GM10266 (cell line): Measurements from ENCODE around the gene CARS1.

Source experiments
- DNase-seq: peaks from one replicate; pipeline ENCODE4 v3.0.0; 2012; ENCODE audit errors: extremely low spot score
- TF ChIP-seq, protein P1 (sequence below): IDR thresholded peaks from 2 replicates; pipeline ENCODE4 v1.5.1; 2012; ENCODE audit warnings: mild to moderate bottlenecking, low read depth; ENCODE audit not compliant: control insufficient read depth, insufficient read depth; ENCODE audit errors: missing control alignments

CARS1 gene

GRCh38 chr11:3085052-3085451, 27.8 kb upstream of the CARS1 start:
- TF ChIP-seq, protein P1, sequence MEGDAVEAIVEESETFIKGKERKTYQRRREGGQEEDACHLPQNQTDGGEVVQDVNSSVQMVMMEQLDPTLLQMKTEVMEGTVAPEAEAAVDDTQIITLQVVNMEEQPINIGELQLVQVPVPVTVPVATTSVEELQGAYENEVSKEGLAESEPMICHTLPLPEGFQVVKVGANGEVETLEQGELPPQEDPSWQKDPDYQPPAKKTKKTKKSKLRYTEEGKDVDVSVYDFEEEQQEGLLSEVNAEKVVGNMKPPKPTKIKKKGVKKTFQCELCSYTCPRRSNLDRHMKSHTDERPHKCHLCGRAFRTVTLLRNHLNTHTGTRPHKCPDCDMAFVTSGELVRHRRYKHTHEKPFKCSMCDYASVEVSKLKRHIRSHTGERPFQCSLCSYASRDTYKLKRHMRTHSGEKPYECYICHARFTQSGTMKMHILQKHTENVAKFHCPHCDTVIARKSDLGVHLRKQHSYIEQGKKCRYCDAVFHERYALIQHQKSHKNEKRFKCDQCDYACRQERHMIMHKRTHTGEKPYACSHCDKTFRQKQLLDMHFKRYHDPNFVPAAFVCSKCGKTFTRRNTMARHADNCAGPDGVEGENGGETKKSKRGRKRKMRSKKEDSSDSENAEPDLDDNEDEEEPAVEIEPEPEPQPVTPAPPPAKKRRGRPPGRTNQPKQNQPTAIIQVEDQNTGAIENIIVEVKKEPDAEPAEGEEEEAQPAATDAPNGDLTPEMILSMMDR, result no peak
- DNase-seq, result no peak

DNA sequence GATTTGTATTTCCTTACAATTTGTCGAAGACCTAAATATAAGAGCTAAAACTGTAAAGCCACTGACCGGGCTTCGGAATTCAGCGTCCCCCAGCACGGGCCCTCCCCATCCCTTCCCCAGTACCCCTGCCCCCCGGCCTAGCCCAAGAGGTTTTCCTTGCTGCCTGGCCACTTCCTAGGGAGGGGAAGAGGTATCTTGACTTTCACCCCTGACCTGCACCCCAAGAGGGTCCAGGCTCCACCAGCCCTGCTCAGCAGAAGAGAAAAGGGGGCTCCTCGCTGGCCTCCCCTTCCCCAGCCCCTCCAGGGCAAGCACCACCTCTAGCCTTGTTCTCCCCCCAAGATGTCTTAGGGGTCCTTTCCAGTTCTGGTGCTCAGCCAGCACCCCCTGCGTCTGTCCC, 26.1 kb upstream of the CARS1 start:
- DNase-seq, result no peak
- TF ChIP-seq, protein P1, result no peak

GRCh38 chr11:3081386-3081751, 24.1 kb upstream of the CARS1 start:
- no peak for DNase-seq
- TF ChIP-seq, protein P1, result no peak

- DNase-seq, result no peak
- TF ChIP-seq, protein P1, result no peak
Measured at GRCh38 chr11:3080733-3081385, 23.6 kb upstream of the CARS1 start.

GRCh38 chr11:3080104-3080503, 22.9 kb upstream of the CARS1 start:
- DNase-seq, result no peak
- TF ChIP-seq, protein P1, result no peak

DNA sequence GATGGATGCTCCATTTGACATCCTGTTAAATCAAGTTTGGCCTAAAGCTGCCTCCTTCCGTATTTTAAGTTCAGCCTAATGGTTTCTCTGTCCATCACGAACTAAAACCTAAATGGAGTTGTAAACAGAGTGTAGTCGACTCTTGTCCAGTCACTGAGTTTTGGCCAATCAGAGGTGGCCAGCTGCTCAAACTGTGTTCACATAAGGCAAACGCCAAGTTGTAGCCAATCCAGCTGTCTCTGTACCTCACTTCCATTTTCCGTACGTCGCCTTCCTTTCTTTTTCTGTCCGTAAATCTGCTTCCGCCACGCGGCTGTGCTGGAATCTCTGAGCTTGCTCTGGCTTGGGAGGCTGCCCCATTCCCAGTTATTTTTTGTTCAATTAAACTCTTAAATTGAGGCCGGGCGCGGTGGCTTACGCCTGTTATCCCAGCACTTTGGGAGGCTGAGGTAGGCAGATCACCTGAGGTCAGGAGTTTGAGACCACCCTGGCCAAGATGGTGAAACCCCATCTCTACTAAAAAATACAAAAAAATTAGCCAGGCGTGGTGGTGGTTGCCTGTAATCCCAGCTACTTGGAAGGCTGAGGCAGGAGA, 20.7 kb upstream of the CARS1 start:
- TF ChIP-seq, protein P1, result no peak
- DNase-seq, result no peak

DNA sequence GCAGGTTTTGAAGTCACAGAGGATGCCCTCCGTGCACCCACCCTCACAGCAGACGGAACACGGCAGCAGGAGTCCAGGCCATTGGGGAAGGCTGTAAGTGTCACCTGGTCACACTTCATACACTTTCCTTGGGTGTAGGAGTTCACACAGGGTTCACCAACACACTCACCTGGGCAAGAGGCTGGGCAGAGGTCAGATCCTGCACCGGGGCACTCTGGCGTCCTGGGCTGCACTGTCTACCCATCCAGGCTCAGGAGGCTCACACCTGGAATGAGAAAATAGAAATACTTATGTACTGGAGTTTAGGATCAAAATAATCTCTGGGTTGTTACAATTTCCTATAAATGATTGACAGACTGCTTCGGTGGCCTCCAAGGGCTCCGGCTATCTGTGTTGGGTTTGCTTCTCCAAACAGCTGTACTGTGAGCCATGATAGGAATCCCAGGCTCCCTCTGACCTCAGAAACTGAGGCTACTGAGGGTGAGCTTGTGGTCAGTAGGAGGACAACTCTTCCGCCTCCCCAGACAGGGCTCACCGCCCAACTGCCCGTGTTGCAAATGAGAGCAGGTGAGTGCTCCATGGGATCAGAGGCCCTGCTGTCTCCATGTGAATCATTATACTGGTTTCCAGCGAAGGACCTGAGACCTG, 20.1 kb upstream of the CARS1 start:
- DNase-seq, result no peak
- TF ChIP-seq, protein P1, result no peak
